Parathyroid adenoma (tissue), 2 donors: ENCODE results near the gene TYMP.

ENCODE experiments used
- H2AFZ ChIP-seq: fragments of 300-600 bp; sonication (generic); one replicate; pipeline ENCODE4 v1.7.0; 2017; ENCODE audit warnings: antibody characterized with exemption, mild to moderate bottlenecking
- H3K27ac ChIP-seq: fragments of 300-600 bp; sonication (generic); one replicate; pipeline ENCODE4 v1.7.0; 2017
- H3K27me3 ChIP-seq: fragments of 300-600 bp; sonication (generic); one replicate; pipeline ENCODE4 v1.7.0; 2017; ENCODE audit warnings: low read length; ENCODE audit not compliant: control insufficient read depth, insufficient read depth
- H3K36me3 ChIP-seq: fragments of 300-600 bp; sonication (generic); one replicate; pipeline ENCODE4 v1.7.0; 2017; ENCODE audit warnings: low read length; ENCODE audit not compliant: control insufficient read depth, insufficient read depth
- H3K4me1 ChIP-seq: fragments of 300-600 bp; sonication (generic); one replicate; pipeline ENCODE4 v1.7.0; 2017; ENCODE audit warnings: control low read depth
- H3K4me2 ChIP-seq: fragments of 300-600 bp; sonication (generic); one replicate; pipeline ENCODE4 v1.7.0; 2017; ENCODE audit warnings: low read length
- H3K4me3 ChIP-seq: fragments of 300-600 bp; sonication (generic); one replicate; pipeline ENCODE4 v1.7.0; 2017; ENCODE audit warnings: low read depth, low read length
- H3K79me2 ChIP-seq: fragments of 300-600 bp; sonication (generic); one replicate; pipeline ENCODE4 v1.7.0; 2017; ENCODE audit warnings: control low read depth
- H3K9ac ChIP-seq: fragments of 300-600 bp; sonication (generic); one replicate; pipeline ENCODE4 v1.7.0; 2017; ENCODE audit warnings: mild to moderate bottlenecking
- H3K9me3 ChIP-seq: fragments of 300-600 bp; sonication (generic); one replicate; pipeline ENCODE4 v1.7.0; 2017; ENCODE audit warnings: low read length; ENCODE audit not compliant: control insufficient read depth
- CTCF ChIP-seq: fragments of 300-600 bp; sonication (generic); IDR thresholded peaks from one replicate; pipeline ENCODE4 v1.7.0; 2017; ENCODE audit warnings: antibody characterized with exemption, mild to moderate bottlenecking
- donor health status: primary hyperparathyroidism.

TYMP gene

DNA sequence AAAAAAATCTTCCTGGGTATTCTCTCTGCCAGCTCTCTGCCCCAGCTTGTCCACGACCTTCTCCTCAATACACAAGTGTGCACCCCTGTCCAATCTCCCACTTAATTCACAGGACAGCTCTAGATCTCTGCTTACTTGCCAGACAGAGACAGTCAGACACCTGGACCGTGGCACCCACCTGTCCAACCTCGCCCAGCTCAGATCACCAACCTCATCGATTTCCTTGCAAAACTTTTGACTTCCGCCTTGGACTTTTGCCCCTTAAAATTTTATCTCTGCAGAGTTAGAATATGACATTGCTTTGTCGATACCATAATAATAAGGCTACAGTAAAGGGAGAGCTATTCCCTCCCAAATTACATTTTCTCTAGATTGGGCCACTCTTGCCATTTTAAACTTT lies 32.7 kb downstream of the TYMP start:
- no peak for TF ChIP-seq CTCF
- no peaks in the 10 kb centered on the region for H3K9me3 ChIP-seq

DNA sequence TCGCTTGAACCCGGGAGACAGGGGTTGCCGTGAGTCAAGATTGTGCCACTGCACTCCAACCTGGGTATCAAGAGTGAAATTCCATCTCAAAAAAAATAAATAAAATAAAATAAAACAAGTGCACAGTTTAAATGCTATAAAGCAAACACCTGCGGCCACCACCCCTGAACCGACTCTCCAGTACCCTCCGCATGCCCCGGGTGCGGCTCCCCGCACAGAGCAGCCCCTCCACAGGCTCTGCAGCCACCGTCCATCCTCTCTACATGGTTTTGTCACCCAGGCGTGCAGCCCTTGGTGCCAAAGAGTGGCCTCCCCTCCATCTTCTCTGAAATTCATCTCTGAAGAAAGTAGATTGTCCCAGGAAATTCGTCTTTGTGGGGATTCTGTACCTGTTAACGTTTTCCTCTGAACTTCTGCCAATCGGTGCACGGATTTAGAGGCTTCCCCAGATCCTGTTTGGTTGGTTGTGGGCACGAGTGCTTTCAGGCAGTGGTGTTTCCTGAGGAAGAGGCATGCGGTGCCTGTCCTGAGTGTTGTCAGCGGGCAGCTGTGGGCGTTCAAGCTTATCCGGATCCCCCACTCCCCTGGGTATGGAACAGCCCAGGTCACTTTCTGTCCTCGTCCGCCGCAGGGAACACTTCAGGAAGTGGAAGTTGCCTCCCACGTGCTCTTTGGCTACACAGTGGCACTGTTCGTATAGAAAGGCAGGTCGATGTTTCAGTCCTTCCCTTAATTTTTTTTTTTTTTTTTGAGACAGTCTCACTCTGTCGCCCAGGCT lies 39.1 kb downstream of the TYMP start:
- no peaks in the 10 kb centered on the region for H3K36me3 ChIP-seq
- H3K79me2 ChIP-seq, result no peaks in the 10 kb centered on the region
- no peaks in the 10 kb centered on the region for H3K4me1 ChIP-seq
- H3K9ac ChIP-seq, result no peak overlapping the region
- no peaks in the 10 kb centered on the region for H3K27me3 ChIP-seq
- H3K9me3 ChIP-seq, result no peaks in the 10 kb centered on the region
- H3K27ac ChIP-seq, result no peak overlapping the region
- no peak overlapping the region for H3K4me2 ChIP-seq
- H3K4me3 ChIP-seq, result no peak overlapping the region
- no peak overlapping the region for H2AFZ ChIP-seq
- TF ChIP-seq CTCF, result no peak

More for the DNA sequence above, 32.7 kb downstream of the TYMP start:
- Histone ChIP-seq H3K36me3 (no peaks in the 10 kb centered on the region), H3K79me2 (no peaks in the 10 kb centered on the region), H3K27ac (no peak overlapping the region), H3K4me1 (no peaks in the 10 kb centered on the region), H2AFZ (no peak overlapping the region), H3K4me3 (no peak overlapping the region), H3K27me3 (no peaks in the 10 kb centered on the region), H3K9ac (no peak overlapping the region), H3K4me2 (no peak overlapping the region)

DNA sequence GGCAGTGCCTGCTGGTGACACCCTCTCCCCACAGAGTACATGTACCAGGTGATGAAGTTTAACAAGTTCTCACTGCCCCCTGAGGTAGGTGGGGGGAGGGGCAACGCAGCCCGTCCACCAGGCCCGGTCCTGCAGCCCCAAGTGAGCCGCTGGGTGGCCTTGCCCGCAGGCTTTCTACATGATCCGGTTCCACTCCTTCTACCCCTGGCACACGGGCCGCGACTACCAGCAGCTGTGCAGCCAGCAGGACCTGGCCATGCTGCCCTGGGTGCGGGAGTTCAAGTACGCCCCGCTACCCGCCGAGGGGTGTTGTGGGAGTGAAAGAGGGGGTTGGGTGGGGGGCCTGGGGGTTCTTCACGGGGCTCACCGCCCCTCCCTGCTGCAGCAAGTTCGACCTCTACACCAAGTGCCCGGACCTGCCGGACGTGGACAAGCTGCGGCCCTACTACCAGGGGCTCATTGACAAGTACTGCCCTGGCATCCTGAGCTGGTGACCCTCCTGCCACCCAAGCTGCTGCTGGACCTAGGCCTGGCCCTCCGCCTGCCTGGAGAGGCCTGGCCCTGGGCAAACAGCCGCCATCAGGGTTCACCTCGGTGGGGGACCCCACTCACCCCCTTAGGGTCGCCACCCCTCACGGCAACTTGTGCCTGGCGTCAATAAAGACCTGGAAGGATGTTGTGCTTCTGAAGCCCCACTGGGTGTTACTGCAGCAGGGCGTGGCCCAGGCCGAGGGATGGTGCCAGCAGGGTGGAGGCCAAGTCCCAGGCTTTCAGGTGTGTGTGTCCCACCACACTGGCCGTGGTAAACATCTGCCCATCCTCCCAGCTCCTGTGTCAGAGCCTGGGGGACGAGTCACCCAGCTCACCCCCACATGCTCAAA lies 40.2 kb downstream of the TYMP start:
- no peaks in the 10 kb centered on the region for H3K27me3 ChIP-seq

DNA sequence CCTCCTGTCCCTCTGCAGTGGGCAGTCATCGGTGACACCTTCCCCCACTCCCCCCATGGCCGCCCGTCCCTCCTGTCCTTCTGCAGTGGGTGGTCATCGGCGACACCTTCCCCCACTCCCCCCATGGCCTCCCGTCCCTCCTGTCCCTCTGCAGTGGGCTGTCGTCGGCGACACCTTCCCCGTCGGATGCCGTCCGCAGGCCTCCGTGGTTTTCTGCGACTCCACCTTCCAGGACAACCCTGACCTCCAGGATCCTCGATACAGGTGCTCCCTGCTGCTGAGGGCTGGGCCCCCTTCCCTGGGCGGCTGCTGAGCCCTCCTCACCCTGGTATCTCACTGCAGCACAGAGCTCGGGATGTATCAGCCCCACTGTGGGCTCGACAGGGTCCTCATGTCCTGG lies 40.9 kb downstream of the TYMP start:
- no peak overlapping the region for H3K27ac ChIP-seq

More for the DNA sequence above, 40.2 kb downstream of the TYMP start:
- no peak for TF ChIP-seq CTCF
- Histone ChIP-seq H3K9me3 (no peaks in the 10 kb centered on the region), H3K4me2 (no peak overlapping the region), H3K4me1 (no peaks in the 10 kb centered on the region), H2AFZ (no peak overlapping the region), H3K9ac (no peak overlapping the region), H3K4me3 (no peak overlapping the region), H3K79me2 (no peaks in the 10 kb centered on the region), H3K27ac (no peak overlapping the region), H3K36me3 (no peaks in the 10 kb centered on the region)

More for the DNA sequence above, 40.9 kb downstream of the TYMP start:
- H3K4me1 ChIP-seq, result no peaks in the 10 kb centered on the region
- TF ChIP-seq CTCF, result no peak
- H2AFZ ChIP-seq, result no peak overlapping the region
- H3K9me3 ChIP-seq, result no peaks in the 10 kb centered on the region
- no peaks in the 10 kb centered on the region for H3K79me2 ChIP-seq
- no peak overlapping the region for H3K9ac ChIP-seq
- no peak overlapping the region for H3K4me3 ChIP-seq
- no peaks in the 10 kb centered on the region for H3K36me3 ChIP-seq
- no peak overlapping the region for H3K4me2 ChIP-seq
- no peaks in the 10 kb centered on the region for H3K27me3 ChIP-seq
